ENCODE data around the gene CECR2.
A peak's percentile ranks its signal among the peaks of the same experiment; 100 is the strongest.

Gene CECR2

DNA sequence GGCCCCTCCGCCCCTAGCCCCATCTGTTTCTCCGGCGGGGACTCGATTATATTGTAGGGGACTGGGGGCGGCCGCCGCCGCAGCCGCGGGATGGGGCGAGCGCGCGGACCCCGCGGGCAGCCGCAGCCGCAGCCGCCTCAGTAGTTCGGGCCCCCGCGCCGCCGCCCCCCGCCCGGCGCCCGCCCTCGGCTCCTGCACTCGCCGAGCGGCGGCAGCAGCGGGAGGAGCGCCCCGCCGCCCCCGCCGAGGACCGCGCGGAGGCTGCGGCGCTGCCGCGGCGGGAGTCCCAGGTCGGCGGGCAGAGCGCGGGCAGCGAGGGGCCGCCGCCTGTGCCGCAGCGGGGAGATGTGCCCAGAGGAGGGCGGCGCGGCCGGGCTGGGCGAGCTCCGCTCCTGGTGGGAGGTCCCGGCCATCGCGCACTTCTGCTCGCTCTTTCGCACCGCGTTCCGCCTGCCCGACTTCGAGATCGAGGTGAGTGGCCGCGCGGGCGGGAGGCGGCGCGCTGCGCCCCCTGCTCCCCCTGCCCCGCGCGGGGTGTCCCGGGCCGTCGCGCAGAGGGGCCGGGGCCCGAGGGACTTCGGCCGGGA lies at the start of gene CECR2:
TSS of gene CECR2 (plus strand) at position 22 of the 587 bp plus-strand sequence. CDS start at position 346, 324 bp downstream.
- no peak for DNase-seq

DNA sequence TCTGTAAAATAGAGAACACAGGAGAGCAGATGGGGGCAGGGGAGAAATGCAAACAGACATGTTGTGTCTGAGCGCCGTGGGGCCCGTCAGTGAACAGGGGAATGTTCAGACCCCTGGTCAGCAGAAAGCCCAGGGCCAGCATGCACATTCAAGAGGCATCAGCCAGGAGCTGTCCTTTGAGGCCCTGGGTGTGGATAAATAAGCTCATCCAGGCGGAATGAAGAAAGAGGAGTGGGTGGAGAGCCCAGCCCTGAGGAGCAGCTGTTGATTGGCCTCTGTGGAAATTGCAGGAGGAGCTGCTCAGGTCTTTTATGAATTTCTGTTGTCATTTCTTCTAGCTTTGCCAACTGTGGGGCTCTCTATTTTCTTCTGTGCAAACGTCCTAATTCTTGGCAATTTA lies 49.7 kb upstream of the CECR2 start:
- no peak for DNase-seq

DNA sequence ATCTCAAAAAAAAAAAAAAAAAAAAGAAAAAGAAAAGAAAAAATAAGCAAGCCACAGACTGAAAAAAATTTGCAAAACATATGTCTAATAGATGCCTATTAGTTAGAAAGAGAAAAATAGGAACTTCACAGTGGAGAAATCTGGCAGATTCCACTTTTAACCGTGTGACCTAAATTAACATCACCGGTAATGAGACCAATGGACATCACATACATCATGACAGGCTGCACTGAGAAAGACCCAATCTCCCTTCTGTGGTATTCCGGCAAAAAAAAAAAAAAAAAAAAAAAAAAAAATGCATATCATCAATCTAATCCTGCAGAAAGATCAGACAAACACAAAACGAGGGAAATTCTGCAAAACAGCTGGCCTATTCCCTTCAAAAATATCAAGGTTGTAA lies 46.7 kb upstream of the CECR2 start:
- DNase-seq, result no peak

DNA sequence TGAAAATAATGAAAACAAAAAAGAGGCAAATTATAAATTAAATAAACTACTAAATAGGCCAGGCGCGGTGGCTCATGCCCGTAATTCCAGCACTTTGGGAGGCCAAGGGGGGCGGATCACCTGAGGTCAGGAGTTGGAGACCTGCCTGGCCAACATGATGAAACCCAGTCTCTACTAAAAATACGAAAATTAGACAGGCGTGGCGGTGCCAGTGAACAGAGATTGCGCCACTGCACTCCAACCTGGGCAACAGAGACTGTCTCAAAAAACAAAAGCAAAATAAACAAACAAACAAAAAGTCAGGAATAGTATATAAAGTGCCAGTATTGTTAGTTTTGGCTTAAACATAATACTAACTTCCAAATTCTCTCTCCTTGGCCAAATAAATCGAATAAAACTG lies 37.6 kb upstream of the CECR2 start:
- no peak for DNase-seq

DNA sequence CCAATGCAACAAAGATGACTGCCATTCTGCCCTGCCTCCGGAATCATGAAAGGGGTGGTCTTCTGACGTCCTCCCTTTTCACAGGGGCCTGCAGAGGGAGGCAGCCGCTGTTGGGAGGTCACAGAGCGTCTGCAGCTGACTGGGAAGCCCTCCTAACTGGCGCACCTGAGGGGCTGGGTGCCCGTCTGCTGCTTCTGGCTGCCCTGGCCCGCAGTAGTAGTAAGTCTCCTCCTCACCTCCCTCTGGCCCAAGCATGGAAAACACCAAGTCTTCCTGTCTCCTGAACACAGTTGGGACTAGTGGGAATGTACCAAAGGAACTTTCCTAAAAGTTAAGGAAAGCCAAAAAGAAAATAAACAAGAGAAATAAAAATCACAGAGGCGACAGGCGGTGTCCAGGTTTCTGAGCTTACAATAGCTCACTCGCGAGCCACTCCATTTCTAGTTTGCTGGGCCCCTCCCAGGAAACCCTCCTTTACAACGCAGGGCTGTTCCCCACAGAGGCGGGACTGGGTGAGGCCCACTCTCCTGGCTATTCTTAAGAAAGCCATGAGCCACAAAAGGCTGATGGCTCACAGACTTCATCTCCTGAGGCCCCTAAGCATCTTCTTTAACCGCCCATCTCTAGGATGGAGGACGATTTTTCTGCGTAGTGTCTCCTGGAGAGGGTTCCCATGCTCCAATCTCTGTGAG lies 37.0 kb upstream of the CECR2 start:
- no peak for DNase-seq

DNA sequence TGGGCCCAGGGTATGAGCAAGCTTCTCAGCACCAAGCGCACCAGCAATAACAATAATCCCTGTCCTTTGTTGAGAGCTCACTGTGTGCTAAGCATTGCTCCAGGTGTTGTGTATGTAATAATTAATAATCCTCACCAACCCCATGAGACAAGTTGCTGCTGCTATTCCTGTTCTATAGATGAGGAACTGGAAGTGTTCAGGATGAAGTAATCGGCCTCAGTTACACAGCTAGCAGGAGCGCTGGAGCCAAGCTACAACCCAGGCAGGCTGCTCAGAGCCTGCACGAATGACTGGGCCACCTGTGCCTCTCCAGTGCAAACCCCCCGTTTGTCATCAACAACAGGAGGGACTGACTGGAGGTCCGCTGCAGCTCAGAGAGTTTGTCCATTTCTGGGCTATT lies 35.2 kb upstream of the CECR2 start:
- DNase-seq, result no peak

DNA sequence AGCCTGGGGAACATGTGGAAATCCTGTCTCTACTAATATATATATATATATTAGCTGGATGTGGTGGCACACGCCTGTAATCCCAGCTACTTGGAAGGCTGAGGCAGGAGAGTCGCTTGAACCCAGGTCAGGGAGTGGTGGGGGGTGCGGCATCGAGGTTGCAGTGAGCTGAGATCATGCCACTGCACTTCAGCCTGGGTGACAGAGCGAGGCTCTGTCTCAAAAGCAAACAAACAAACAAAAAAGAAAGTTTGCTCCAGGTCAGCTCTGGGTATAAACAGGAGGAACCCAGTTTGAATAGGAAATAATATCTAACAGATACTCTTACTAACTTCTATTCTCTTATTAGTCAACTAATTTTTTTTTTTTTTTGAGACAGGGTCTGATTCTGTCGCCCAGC lies 34.3 kb upstream of the CECR2 start:
- no peak for DNase-seq

DNA sequence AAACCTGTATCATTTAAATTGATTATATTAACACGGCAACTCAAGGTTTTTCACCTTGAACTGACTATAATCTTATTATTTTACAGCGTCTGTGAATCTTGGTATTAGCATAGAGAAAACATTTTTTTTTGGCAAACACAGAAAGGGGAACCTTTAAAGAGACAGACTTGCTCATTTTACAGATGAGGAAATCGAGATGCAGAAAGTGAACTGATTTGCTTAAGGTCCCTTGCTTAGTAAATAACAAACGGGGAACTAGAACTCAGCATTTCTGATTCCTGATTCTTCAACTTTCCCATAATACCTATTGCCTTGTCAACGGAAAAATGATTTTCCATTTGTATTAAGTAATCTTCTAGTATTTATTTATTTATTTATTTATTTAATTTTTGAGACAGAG lies 33.2 kb upstream of the CECR2 start:
- no peak for DNase-seq

DNA sequence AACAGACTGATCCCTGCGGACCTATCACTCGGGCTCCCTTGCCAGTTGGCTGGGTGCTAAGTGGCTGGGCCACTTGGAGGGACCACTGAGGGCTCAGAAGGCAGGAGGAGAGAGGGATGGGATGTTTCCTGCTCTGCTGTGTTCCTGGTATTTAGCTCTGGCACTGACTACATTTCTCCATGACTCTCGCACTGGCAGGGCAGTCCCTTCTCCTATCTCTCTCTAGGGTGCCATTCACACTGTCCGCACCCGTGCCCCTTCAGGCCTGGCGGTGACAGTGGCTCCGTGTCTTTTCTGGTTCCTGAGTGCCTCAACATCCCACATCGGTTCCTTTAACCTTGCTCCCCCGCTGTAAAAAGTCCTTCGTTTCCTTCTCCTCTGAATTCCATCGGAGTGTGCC lies 31.6 kb upstream of the CECR2 start:
- no peak for DNase-seq

DNA sequence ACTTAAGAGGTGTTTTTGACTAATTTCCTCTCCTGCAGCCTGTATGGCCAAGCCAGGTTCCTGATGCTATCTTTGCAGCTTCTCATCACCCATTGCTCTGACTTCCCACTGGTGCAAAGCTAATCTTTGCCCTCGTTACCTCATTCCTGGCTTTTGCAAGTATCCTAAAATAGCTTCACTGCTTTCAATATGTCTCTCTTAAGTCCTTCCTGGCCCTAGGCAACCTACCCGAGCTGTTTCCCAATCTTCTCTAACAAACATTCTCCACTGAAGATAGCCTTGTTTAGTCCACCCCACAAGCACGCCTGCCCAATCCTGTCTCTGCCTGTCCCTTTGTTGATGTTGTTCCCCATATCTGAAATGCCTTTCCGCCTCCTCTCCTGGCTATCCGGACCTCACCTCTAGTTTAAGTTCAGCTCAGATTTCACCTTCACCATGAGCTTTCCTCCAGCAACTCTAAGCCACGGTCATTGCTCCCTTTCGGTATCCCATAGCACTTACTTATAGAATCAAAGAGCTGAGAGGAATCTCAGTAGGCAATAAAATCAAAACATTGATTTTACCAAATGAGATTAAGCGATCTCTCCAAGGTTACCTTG lies 30.1 kb upstream of the CECR2 start:
- no peak for DNase-seq

DNA sequence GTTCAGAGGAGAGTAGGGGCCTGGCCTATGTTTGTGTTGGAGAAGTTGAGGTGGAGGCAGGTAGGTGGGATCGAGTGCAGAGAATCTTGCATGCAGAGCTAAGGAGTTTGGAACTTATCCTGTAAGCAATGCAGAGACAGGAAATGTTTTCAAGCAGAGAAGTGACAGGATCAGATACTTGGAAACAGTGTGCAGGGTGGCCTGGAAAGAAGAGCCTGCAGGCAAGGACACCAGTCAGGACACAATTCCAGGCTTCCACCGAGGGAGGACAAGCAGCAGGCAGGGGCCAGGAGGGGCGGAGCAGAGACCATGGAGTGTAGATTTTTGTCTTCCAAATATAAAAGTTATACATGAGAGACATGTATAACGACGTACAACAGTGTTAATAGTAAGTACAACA lies 26.9 kb upstream of the CECR2 start:
- no peak for DNase-seq

DNA sequence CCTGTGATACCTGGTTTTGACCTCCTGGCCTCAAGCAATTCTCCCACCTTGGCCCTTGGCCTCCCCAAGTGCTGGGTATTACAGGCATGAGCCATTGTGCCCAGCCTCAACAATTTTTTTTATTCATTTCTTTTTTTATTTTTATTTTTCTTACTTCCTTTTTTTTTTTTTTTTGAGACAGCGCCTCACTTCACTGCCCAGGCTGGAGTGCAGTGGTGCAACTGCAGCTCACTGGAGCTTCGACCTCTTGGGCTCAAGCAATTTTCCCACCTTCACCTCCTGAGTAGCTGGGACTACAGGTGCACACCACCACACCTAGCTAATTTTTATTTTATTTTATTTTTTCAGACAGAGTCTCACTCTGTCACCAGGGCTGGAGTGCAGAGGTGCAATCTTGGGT lies 25.5 kb upstream of the CECR2 start:
- DNase-seq, result no peak

DNA sequence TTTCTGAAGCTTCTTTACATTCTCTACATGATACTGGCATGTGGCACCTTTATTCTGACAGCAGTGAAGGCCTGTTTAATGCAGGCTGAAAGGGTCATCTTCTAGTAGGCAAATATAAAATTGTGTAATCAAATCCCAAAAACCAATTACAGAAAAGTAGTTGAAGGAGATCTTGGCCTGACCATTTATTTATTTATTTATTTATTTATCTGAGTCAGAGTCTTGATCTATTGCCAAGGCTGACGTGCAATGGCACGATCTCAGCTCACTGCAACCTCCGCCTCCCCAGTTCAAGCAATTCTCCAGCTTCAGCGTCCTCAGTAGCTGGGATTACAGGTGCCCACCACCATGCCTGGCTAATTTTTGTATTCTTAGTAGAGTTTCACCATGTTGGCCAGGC lies 22.7 kb upstream of the CECR2 start:
- DNase-seq, result no peak

DNA sequence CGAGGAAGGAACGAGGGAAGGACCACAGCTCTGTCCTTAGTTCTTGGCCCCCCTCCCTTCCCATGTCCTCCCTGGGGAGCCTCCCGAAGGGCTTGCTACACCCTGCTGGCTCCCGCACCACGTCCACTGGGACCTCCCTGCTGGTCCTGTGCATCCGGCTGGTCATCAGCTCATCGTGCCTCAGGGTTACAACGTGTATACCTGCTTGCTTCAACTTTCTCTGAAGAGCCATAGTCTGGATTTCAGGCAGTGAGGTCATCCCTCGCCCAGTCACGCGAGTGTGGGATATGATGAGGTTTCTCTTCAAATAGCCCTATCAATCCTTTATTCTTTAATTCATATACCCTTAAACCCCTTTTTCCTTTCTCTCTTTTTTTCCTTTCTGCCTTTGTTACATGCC lies 21.5 kb upstream of the CECR2 start:
- DNase-seq, result no peak

DNA sequence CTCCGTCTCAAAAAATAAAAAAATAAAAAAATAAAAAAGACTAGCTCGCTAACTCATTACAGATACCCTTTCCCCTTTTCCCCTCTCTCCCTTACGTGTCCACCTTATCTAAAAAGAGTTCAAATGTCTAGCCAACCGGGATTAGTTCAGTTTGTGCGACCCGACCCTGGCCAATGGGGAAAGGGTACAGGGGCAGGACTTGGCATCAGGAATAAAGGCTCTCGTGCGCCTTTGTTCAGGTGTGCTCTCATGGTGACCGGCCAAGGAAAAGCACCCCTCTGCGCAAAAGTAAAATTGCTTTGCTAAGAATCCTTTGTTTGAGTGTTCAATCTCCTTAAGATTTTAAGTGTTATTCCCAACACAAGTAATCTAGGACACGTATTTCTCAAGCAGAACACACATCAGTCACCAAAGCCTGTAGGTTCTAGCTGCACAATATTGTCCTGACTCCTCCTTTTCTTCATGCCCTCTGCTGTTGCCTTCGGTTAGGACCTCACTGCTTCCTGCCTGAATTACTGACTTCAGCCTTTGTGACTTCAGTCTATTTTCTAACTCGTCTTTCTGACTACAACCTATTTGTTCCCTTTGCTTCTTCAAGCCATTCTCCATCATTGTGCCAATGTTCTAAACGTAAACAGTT lies 20.7 kb upstream of the CECR2 start:
- DNase-seq, result no peak

DNA sequence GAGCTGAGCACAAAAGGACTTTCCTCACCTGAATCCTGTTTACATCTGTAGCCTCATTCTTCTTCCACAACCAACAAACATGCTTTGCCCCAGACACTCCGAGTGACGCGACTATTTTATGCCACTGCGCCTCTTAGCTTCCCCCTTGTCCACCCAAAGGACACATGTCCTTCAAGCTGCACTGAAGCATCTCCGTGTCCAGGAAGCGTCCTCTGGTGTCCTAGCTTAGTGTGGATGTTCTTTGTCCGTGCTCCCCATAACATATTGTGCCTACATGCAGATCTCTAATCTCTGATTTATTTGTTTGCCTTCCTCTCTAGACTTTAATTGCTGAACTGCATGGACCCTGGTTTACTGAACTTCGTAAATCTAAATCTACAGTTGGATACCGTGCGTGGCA lies 20.1 kb upstream of the CECR2 start:
- DNase-seq, result no peak

DNA sequence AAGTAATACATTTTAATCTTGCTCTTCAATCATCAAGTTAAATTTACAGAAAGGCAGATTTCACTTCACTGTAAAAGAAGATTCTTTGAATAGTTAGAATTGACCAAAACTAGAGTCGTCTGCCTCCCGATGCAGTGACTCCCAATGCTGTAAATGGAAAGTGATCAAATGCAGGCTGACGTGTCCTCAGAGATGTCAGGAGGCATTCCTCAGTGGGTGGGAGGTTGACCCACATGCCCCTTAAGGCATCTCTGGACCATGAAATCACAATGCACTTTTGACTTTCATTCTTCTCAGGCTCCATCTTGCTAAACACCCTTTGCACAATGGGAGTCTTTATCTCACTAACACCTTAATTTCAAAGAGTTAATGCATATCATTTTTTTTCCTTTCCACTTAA lies 19.0 kb upstream of the CECR2 start:
- DNase-seq, result peak; percentile 74

DNA sequence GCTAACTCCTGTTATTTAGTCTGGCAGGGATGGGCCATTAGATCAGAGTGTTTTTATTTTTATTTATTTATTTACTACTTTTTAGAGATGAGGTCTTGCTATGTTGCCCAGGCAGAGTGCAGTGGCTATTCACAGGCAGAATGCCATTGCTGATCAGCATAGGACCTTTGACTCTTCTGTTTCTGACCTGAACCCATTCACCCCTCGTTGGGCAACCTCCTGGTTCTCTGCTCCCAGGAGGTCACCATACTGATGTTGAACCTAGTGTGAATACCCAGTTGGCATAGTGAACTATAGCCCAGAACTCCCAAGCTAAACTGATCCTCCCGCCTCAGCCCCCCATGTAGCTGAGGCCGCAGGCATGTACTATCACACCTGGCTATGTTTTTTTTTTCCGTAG lies 16.5 kb upstream of the CECR2 start:
- no peak for DNase-seq

DNA sequence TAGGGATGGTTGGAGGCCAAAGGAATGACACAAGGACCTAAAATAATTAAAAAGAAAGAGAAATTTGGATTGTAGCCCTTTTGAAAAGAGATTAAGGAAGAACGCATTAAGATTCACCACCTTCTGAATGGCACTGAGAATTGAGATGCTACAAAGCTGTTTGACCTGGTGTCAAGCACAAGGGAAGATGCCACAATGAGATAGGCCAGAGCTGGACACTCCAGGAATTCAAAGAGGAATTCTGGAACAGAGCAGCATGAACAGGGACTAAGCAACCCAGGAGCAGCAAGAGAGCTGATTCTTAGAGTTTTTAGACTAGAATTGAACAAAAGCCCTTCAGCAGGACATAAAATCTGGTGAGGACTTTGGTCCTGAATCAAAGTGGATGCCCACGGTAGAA lies 11.6 kb upstream of the CECR2 start:
- no peak for DNase-seq

DNA sequence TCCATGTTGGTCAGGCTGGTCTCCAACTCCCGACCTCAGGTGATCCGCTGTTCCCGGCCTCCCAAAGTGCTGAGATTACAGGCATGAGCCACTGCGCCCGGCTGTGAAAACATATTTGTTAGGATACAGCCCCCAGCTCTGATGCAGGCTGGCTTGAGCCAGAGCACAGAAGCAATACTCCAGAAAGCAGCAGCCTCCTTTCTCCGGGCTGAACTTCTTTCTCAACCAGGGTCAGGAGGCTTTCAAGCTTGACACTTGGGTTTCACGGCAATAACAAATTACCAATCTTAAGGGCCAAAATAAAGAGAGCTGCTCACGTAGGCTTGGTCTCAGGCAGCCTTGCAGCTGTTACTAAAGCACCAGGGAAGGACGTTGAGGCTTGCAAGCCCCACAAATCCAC lies 10.8 kb upstream of the CECR2 start:
- DNase-seq, result no peak

DNA sequence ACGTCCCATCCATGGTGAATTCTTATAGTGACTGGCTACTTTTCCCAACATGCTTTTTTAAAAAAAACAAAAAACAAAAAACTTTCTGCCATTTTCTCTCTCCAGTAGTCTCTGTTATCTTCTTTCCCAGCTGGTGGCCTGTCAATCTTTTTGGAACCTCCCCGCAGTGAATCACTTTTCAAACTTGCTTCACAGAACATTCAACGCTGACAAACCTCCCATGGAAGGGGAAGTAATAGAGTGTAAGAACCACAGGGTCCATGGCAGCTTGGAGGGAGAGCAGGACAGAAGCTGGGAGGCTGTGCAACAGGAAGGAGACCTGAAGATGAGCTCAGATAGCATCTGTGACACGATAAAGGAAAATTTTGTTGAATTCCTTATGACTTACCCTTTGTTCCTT lies 9.8 kb upstream of the CECR2 start:
- peak; percentile 36 for DNase-seq

DNA sequence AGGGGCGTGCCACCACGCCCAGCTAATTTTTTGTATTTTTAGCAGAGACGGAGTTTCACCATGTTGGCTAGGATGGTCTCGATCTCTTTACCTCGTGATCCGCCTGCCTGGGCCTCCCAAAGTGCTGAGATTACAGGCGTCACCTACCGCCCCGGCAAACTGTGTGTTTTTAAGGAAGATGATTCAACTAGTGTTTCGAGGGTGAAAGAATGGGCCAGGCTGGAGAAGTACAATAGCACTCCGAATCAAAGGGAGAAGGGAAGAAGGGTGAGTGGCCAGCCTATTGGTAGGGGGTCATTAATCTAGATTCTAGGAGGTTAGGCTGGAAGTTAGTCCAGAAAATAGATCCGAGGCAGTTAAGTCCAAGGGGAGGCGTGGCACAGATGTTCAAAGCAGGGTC lies 2.9 kb upstream of the CECR2 start:
- DNase-seq, result no peak

DNA sequence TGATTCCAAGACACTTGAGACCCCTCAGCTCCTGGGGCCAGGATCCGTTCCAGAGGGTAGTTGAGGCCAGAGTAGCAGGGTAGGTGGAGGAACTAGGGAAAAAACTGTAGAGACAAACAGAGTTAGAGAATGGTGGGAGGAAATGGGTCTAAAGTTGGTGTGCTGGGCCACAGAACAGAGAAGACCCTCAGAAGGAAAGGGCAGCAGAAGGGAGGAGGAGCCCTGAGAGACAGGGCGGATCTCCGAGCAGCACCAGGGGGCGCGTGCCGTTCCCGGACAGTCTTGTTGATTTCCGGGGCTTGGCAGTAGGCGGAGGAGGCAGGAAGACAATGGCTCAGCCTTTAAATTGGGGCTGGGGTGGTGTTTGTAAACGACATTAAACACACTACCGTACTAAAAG lies 2.4 kb upstream of the CECR2 start:
- no peak for DNase-seq

DNA sequence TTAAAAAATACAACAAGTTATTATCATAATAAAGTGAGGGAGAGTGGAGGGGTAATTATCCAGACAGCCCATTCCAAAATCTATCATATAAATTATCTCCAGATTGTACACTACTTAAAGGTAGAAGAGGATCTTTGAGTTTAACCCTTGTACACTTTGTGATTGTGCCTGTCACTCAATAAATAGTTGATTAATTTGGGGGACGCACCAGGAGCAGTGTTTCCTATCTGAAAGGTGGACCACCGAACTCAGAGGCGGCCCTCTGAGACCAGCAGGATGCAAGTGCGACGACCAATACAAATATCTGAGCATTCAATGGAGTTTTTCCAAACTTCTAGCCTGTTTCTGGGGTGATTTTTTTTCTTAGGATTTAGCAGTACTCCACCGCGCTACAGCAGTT lies 1.1 kb upstream of the CECR2 start:
- DNase-seq, result no peak

Measured in NCI-H226 (cell line).